Spleen (tissue), 11 donors: ENCODE results near the gene INHBB. TPM values are rescaled to one million over a fixed set of nuclear protein-coding genes. Genes with fewer than 3 reads are reported as not detected.

Source experiments
- DNase-seq: peaks from one replicate; pipeline ENCODE4 v3.0.0-alpha.2; 2020
- H3K27ac ChIP-seq, 8 donors: fragments of 200-600 bp; sonication (generic) in 7 of 8; 1 replicate in 4 of 8; 2 replicates in 4 of 8; pipeline versions ENCODE4 v1.5.0 to v1.8.0; 2016 to 2021; ENCODE audit warnings: inconsistent platforms in 4 of 8, mild to moderate bottlenecking in 4 of 8, moderate library complexity in 1 of 8
- H3K27me3 ChIP-seq, 7 donors: fragments of 200-600 bp; sonication (generic) in 6 of 7; replicated peaks in 1 of 7; 1 replicate in 4 of 7; 2 replicates in 3 of 7; pipeline versions ENCODE4 v1.5.0 to v1.8.0; 2016 to 2021; ENCODE audit warnings: inconsistent platforms in 3 of 7, mild to moderate bottlenecking in 1 of 7
- H3K36me3 ChIP-seq, 6 donors: fragments of 200-600 bp; sonication (generic) in 5 of 6; 1 replicate in 4 of 6; 2 replicates in 2 of 6; pipeline versions ENCODE4 v1.5.0 to v1.8.0; 2016 to 2021; ENCODE audit warnings: inconsistent platforms in 2 of 6
- H3K4me1 ChIP-seq, 6 donors: fragments of 200-600 bp; sonication (generic) in 5 of 6; 1 replicate in 3 of 6; 2 replicates in 3 of 6; pipeline versions ENCODE4 v1.5.0 to v1.8.0; 2016 to 2021; ENCODE audit warnings: inconsistent platforms in 3 of 6
- H3K4me3 ChIP-seq, 8 donors: fragments of 200-600 bp; sonication (generic) in 7 of 8; 1 replicate in 4 of 8; 2 replicates in 4 of 8; pipeline versions ENCODE4 v1.5.0 to v1.8.0; 2016 to 2021; ENCODE audit warnings: inconsistent platforms in 4 of 8, mild to moderate bottlenecking in 4 of 8, moderate library complexity in 2 of 8
- H3K9me3 ChIP-seq, 8 donors: fragments of 200-600 bp; sonication (generic) in 7 of 8; 1 replicate in 4 of 8; 2 replicates in 4 of 8; pipeline versions ENCODE4 v1.5.0 to v1.8.0; 2016 to 2021; ENCODE audit warnings: inconsistent platforms in 4 of 8
- CTCF ChIP-seq, 11 experiments: fragments of 200-600 bp in 7 of 11; fragments of 450-650 bp in 4 of 11; sonication (generic) in 4 of 11; IDR thresholded peaks in 8 of 11; conservative IDR thresholded peaks in 3 of 11; 1 replicate in 7 of 11; 2 replicates in 4 of 11; pipeline versions ENCODE4 v1.4.0 to v1.8.0; 2016 to 2021; ENCODE audit warnings: antibody characterized with exemption in 11 of 11, inconsistent platforms in 4 of 11, mild to moderate bottlenecking in 1 of 11
- POLR2A ChIP-seq, 3 donors: fragments of 450-650 bp; IDR thresholded peaks; one replicate each; pipeline ENCODE4 v1.5.1; 2017; ENCODE audit warnings: antibody characterized with exemption in 3 of 3, mild to moderate bottlenecking in 1 of 3
- POLR2AphosphoS5 ChIP-seq, 3 donors: sonication (generic); formaldehyde crosslinking; IDR thresholded peaks; one replicate each; pipeline ENCODE4 v1.5.1; 2017; ENCODE audit warnings: antibody characterized with exemption in 3 of 3
- WGBS, 5 donors: extraction: QIAGEN DNeasy Blood & Tissue Kit in 3 of 5; methylation state at CpG; one replicate each; pipeline versions ENCODE4 v1.1.5 to v1.1.7; 2013 to 2018; 5-methylcytosine and 5-hydroxymethylcytosine counted together
- intact Hi-C: fragments of 100-400 bp; cut with DNase I; formaldehyde crosslinking; loops from one replicate; pipeline ENCODE4 v1.15.0; 2023; ENCODE audit warnings: low total_unique reads
- polyA plus RNA-seq, 3 donors: library from polyadenylated mRNA; stranded (reverse); fragments of 200-250 nt; gene quantifications; one replicate each; pipeline ENCODE4 v1.2.1, GENCODE V29; 2013
- total RNA-seq, 7 donors: library from RNA; depleted of rRNA in 3 of 7; stranded (reverse); fragments of >200 nt in 3 of 7; fragmentation: NEBNext Ultra II Directional in 4 of 7; extraction: Animal tissue kit (Norgen Biotek cat#: 25700) in 4 of 7; gene quantifications; one replicate each; pipeline versions ENCODE4 v1.1.0 to v1.2.1, GENCODE V29; 2016 to 2021
- donor health status: healthy with polysubstance abuse.
- donor health status: DM: no; HTN: no; CAD: no; lungs with moderate emphysema.
- donor health status: DM: no; HTN: no; CAD: no.
- donor health status: Bipolar disorder and iron deficiency.
- donor health status: healthy.
- donor health status: DM: no; HTN: no; CAD: no.
- donor health status: DM: yes; HTN: yes; CAD: no.

INHBB gene
- total and polyA plus RNA-seq, 10 donors: 0.26 to 1.5 (median 0.67) TPM

DNA sequence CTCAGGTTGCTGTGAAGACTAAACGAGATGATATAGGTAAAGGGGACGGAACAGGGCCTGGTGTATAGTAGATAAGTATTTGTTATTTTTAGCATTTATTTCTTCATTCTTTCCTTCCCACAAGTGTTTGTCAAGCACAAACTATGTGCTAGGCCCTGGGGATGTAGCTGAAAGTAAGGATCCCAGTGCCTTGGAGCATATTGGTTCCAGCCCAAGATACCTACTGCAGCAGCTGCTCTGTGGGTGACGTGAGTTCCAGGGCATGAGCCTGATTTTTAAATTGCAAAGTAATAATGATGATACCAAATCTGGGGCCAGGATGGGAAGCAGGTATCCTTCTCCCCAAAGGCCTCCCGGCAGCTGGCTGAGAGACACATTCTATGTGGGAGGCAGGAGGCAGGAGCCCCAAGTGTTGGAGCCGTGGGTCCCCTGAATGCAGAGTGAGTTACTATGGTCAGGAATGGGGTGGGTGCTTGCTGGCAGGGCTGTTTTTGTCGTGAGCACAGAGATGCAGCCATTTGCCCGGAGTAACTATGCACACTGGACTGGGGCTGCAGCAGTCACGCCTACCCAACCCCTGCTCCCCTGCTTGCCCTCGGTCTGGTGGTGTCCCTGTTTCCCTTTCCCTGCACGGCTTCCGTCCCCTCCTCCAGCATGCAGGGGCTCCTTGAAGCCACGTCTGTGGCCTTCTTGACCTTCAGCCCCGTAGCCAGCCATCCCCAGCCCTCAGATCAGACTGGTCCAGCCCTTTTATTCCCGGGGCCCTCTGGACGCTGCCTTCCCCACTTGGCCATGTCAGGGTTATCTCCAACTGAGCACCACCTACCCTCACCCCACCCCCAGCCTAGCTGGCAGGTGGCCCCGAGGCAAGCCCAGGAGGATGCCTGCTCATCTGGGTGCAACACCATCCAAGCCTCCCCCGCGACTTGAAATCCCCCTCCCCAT is 52.4 kb downstream of the INHBB start:
- Histone ChIP-seq H3K4me1 (no peaks in the 10 kb centered on the region), H3K9me3 (no peaks in the 10 kb centered on the region), H3K4me3 (no peak overlapping the region), H3K36me3 (no peaks in the 10 kb centered on the region), H3K27me3 (peaks cover 0 to 49% (median 9%) of the 10 kb centered on the region in 7 donors), H3K27ac (no peak overlapping the region)
- WGBS, 5 donors: 75 to 80% (median 79%) methylated on average over 18 of the region's 18 CpGs
- intact Hi-C loops: no loop called here
- TF ChIP-seq POLR2A (IDR thresholded peaks at IDR 0.05): no peak
- no peak for TF ChIP-seq CTCF (IDR thresholded peaks at IDR 0.05 in 8 of 11, conservative IDR thresholded peaks at IDR 0.05 in 3 of 11)
- no peak for TF ChIP-seq POLR2AphosphoS5 (IDR thresholded peaks at IDR 0.05)
- peak; percentile 62 for DNase-seq

DNA sequence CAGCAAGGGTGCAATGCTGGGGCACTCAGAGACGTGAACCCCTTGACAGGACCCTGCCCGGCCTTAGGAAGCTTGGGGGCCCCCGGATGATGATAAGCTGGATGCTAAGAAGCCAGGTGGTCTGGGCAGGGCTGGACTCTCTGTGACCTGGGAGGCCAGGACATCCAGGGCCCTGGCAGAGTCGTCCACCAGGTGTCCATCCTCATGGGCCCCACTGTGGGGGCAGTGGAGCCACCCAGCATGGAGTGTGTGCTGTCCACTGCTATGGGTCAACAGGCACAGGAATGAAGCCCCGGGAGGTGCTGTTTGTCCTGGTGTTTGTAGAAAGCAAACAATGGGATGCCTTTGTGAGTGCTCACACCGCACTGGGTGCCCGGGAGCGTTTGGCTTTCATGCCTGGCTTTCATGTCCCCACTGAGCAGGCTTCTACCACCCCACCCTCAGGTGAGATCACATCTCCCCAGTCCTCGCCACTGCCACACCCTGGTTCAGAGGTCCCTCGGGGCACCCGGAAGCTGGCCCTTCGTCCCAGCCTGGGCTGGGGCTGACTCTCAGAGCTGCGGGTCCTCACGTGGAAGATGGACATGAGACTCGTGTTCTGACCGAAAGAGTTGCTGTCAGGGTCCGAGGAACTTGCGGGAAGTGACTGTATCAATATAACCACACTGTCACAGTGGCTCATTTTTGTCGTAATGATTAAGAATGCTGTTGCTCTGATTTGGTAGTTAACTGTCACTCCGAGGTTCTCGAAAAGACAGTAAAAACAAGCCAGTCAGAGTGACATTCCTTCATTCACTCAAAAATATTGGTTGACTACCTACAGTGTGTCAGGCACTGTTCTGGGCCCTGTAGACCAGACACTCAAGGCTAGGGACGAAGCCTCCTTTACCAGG is 53.3 kb downstream of the INHBB start:
- Histone ChIP-seq H3K4me1 (no peaks in the 10 kb centered on the region), H3K9me3 (no peaks in the 10 kb centered on the region), H3K27me3 (peaks cover 0 to 53% (median 9%) of the 10 kb centered on the region in 7 donors), H3K27ac (no peak overlapping the region), H3K4me3 (no peak overlapping the region), H3K36me3 (no peaks in the 10 kb centered on the region)
- peak; percentile 51 for DNase-seq
- no peak for TF ChIP-seq CTCF (IDR thresholded peaks at IDR 0.05 in 8 of 11, conservative IDR thresholded peaks at IDR 0.05 in 3 of 11)
- no peak for TF ChIP-seq POLR2A (IDR thresholded peaks at IDR 0.05)
- TF ChIP-seq POLR2AphosphoS5 (IDR thresholded peaks at IDR 0.05): no peak
- intact Hi-C loops: no loop called here
- WGBS, 5 donors: 81 to 85% (median 84%) methylated on average over 16 to 22 of the region's 22 CpGs

- peak; percentile 61 for DNase-seq
- H3K9me3 ChIP-seq: no peaks in the 10 kb centered on the region
- intact Hi-C loops: no loop called here
These were observed 53.9 kb downstream of the INHBB start for GRCh38 chr2:120399889-120400240.

More at GRCh38 chr2:120399889-120400240, 53.9 kb downstream of the INHBB start:
- Histone ChIP-seq H3K27ac (no peak overlapping the region), H3K4me1 (no peaks in the 10 kb centered on the region), H3K36me3 (no peaks in the 10 kb centered on the region), H3K27me3 (peaks cover 0 to 58% (median 9%) of the 10 kb centered on the region in 7 donors), H3K4me3 (no peak overlapping the region)
- 67 to 87% (median 81%) methylated on average over 6 to 8 of the region's 8 CpGs for WGBS, 5 donors
- TF ChIP-seq CTCF (IDR thresholded peaks at IDR 0.05 in 8 of 11, conservative IDR thresholded peaks at IDR 0.05 in 3 of 11): no peak
